H9 (cell line): Measurements from ENCODE around the gene RBBP4. TPM values are rescaled to one million over a fixed set of nuclear protein-coding genes. Genes with fewer than 3 reads are reported as not detected.

Source experiments
- DNase-seq: peaks from one replicate; pipeline ENCODE4 v3.0.0-alpha.2; 2017
- H2AFZ ChIP-seq: one replicate; pipeline ENCODE4 v1.6.1; 2013; ENCODE audit warnings: mild to moderate bottlenecking, low read length, control low read depth, moderate library complexity
- H2AK5ac ChIP-seq: 2 replicates; pipeline ENCODE4 v1.6.1; 2013; ENCODE audit warnings: low read length, control low read depth, mixed read lengths; ENCODE audit not compliant: insufficient read length
- H2BK120ac ChIP-seq: one replicate; pipeline ENCODE4 v1.6.1; 2013; ENCODE audit warnings: low read depth, mild to moderate bottlenecking, low read length, control low read depth, inconsistent platforms; ENCODE audit not compliant: poor library complexity, severe bottlenecking
- H2BK12ac ChIP-seq: 2 replicates; pipeline ENCODE4 v1.6.1; 2013; ENCODE audit warnings: low read length, control low read depth, mixed read lengths, low read depth; ENCODE audit not compliant: insufficient read length
- H2BK15ac ChIP-seq: 2 replicates; pipeline ENCODE4 v1.6.1; 2013; ENCODE audit warnings: low read depth, low read length, control low read depth
- H2BK20ac ChIP-seq: one replicate; pipeline ENCODE4 v1.6.1; 2013; ENCODE audit warnings: low read depth, mild to moderate bottlenecking, low read length, control low read depth, inconsistent platforms; ENCODE audit not compliant: poor library complexity, severe bottlenecking
- H2BK5ac ChIP-seq: 2 replicates; pipeline ENCODE4 v1.6.1; 2013; ENCODE audit warnings: low read length, control low read depth, mixed read lengths; ENCODE audit not compliant: insufficient read length
- H3K14ac ChIP-seq: 2 replicates; pipeline ENCODE4 v1.6.1; 2013; ENCODE audit warnings: low read length, control low read depth; ENCODE audit not compliant: insufficient read depth
- H3K18ac ChIP-seq: 2 replicates; pipeline ENCODE4 v1.6.1; 2013; ENCODE audit warnings: low read depth, mild to moderate bottlenecking, mixed read lengths, low read length, control low read depth; ENCODE audit not compliant: insufficient read length
- H3K23ac ChIP-seq: 2 replicates; pipeline ENCODE4 v1.6.1; 2013; ENCODE audit warnings: low read length, control low read depth, mixed read lengths, low read depth; ENCODE audit not compliant: insufficient read length
- H3K23me2 ChIP-seq: 2 replicates; pipeline ENCODE4 v1.6.1; 2013; ENCODE audit warnings: low read depth, mild to moderate bottlenecking, mixed read lengths, low read length, control low read depth; ENCODE audit not compliant: insufficient read length, poor library complexity, severe bottlenecking
- H3K27ac ChIP-seq: 2 replicates; pipeline ENCODE4 v1.5.1; 2013; ENCODE audit warnings: low read length, control low read depth, mixed read lengths, low read depth; ENCODE audit not compliant: insufficient read length
- H3K27me3 ChIP-seq: 2 replicates; pipeline ENCODE4 v1.6.1; 2013; ENCODE audit warnings: low read length, control low read depth, inconsistent platforms; ENCODE audit not compliant: insufficient read depth
- H3K4ac ChIP-seq: 2 replicates; pipeline ENCODE4 v1.6.1; 2013; ENCODE audit warnings: low read depth, mild to moderate bottlenecking, control low read depth, inconsistent platforms, low read length, moderate library complexity
- H3K4me1 ChIP-seq: 2 replicates; pipeline ENCODE4 v1.6.1; 2013; ENCODE audit warnings: low read length, control low read depth, inconsistent platforms; ENCODE audit not compliant: insufficient read depth
- H3K4me2 ChIP-seq: 2 replicates; pipeline ENCODE4 v1.6.1; 2013; ENCODE audit warnings: low read length, control low read depth, mixed read lengths; ENCODE audit not compliant: insufficient read length, insufficient read depth
- H3K56ac ChIP-seq: 2 replicates; pipeline ENCODE4 v1.6.1; 2013; ENCODE audit warnings: low read depth, mild to moderate bottlenecking, mixed read lengths, low read length, control low read depth; ENCODE audit not compliant: insufficient read length
- H3K79me1 ChIP-seq: 2 replicates; pipeline ENCODE4 v1.6.1; 2013; ENCODE audit warnings: low read depth, mild to moderate bottlenecking, moderate library complexity, low read length, control low read depth, inconsistent platforms; ENCODE audit not compliant: insufficient read depth, poor library complexity, severe bottlenecking
- H3K79me2 ChIP-seq: 2 replicates; pipeline ENCODE4 v1.6.1; 2013; ENCODE audit warnings: low read length, control low read depth, inconsistent platforms; ENCODE audit not compliant: insufficient read depth
- H3K9ac ChIP-seq: 2 replicates; pipeline ENCODE4 v1.6.1; 2013; ENCODE audit warnings: low read length, control low read depth, mixed read lengths; ENCODE audit not compliant: insufficient read length; ENCODE audit errors: extremely low read depth
- H3K9me3 ChIP-seq: one replicate; pipeline ENCODE4 v1.6.1; 2013; ENCODE audit warnings: low read depth, low read length, inconsistent platforms; ENCODE audit not compliant: control insufficient read depth
- H3T11ph ChIP-seq: one replicate; pipeline ENCODE4 v1.6.1; 2013; ENCODE audit warnings: mild to moderate bottlenecking, low read length, control low read depth, inconsistent platforms
- H4K20me1 ChIP-seq: one replicate; pipeline ENCODE4 v1.6.1; 2013; ENCODE audit not compliant: control insufficient read depth, insufficient read length, insufficient read depth
- H4K5ac ChIP-seq: 2 replicates; pipeline ENCODE4 v1.6.1; 2013; ENCODE audit warnings: low read depth, mild to moderate bottlenecking, mixed read lengths, low read length, control low read depth; ENCODE audit not compliant: insufficient read length
- H4K8ac ChIP-seq: replicated peaks from 2 replicates; pipeline ENCODE4 v1.6.1; 2013; ENCODE audit warnings: low read length, control low read depth, mixed read lengths, low read depth; ENCODE audit not compliant: insufficient read length
- H4K91ac ChIP-seq: 2 replicates; pipeline ENCODE4 v1.6.1; 2013; ENCODE audit warnings: low read depth, mild to moderate bottlenecking, moderate library complexity, mixed read lengths, low read length, control low read depth; ENCODE audit not compliant: insufficient read length
- H3K27ac Mint-ChIP-seq, 3 experiments: 2 replicates in 2 of 3; 3 replicates in 1 of 3; pipeline ENCODE4 v1.8.0; 2020 to 2021; ENCODE audit warnings: mixed read lengths in 3 of 3, mild to moderate bottlenecking in 1 of 3, moderate library complexity in 1 of 3
- H3K27me3 Mint-ChIP-seq: 2 replicates; pipeline ENCODE4 v1.8.0; 2021; ENCODE audit warnings: low read depth, mild to moderate bottlenecking, moderate library complexity, mixed read lengths
- H3K36me3 Mint-ChIP-seq, 3 experiments: 2 replicates in 2 of 3; 3 replicates in 1 of 3; pipeline ENCODE4 v1.8.0; 2020 to 2021; ENCODE audit warnings: low read depth in 3 of 3, mixed read lengths in 3 of 3; ENCODE audit not compliant: insufficient read depth in 1 of 3
- H3K4me1 Mint-ChIP-seq, 2 experiments: 2 replicates each; pipeline ENCODE4 v1.8.0; 2020; ENCODE audit warnings: mixed read lengths in 2 of 2
- H3K4me3 Mint-ChIP-seq, 2 experiments: 2 replicates in 1 of 2; 3 replicates in 1 of 2; pipeline ENCODE4 v1.8.0; 2020 to 2021; ENCODE audit warnings: mild to moderate bottlenecking in 2 of 2, mixed read lengths in 2 of 2, moderate library complexity in 1 of 2
- H3K9me3 Mint-ChIP-seq, 2 experiments: 2 replicates in 1 of 2; 3 replicates in 1 of 2; pipeline ENCODE4 v1.8.0; 2020; ENCODE audit warnings: mild to moderate bottlenecking in 2 of 2, mixed read lengths in 2 of 2, moderate library complexity in 1 of 2
- CTCF ChIP-seq: fragments of 200-600 bp; sonication (generic); conservative IDR thresholded peaks from 3 replicates; pipeline ENCODE4 v1.8.0; 2021; ENCODE audit warnings: antibody characterized with exemption, mild to moderate bottlenecking
- WGBS: extraction: QIAGEN DNeasy Blood & Tissue Kit; methylation state at CpG from one replicate; pipeline ENCODE4 v1.1.7; 2013; ENCODE audit warnings: missing lambda C conversion rate, low lambda C conversion rate, mixed read lengths; ENCODE audit not compliant: insufficient read length; ENCODE audit errors: extremely low coverage; 5-methylcytosine and 5-hydroxymethylcytosine counted together
- total RNA-seq: library from RNA; stranded (reverse); gene quantifications from 2 replicates; pipeline ENCODE4 v1.2.1, GENCODE V29; 2021

Gene RBBP4
- total RNA-seq, 1 experiment from 2014 or later, result 416 TPM

GRCh38 chr1:32685498-32685897 is 34.5 kb downstream of the RBBP4 start:
- no peaks in the 10 kb centered on the region for H3K79me2 ChIP-seq
- H4K20me1 ChIP-seq, result no peaks in the 10 kb centered on the region

More at GRCh38 chr1:32685498-32685897, 34.5 kb downstream of the RBBP4 start:
- no peaks in the 10 kb centered on the region for H3K9me3 ChIP-seq
- no peak overlapping the region for H4K5ac ChIP-seq
- no CpG with 5 or more reads among the region's 2 CpGs for WGBS
- Mint-ChIP-seq H3K27ac (peak overlapping the region in 1 of 3 experiments; percentile 19; a peak in 3 of 7 replicates), H3K4me3 (no peak overlapping the region), H3K4me1 (no peaks in the 10 kb centered on the region), H3K9me3 (no peaks in the 10 kb centered on the region), H3K36me3 (peaks cover 22 to 49% (median 46%) of the 10 kb centered on the region in 3 experiments), H3K27me3 (no peaks in the 10 kb centered on the region)
- no peaks in the 10 kb centered on the region for H3K27me3 ChIP-seq
- H3K4me2 ChIP-seq, result no peak overlapping the region
- no peak overlapping the region for H2BK12ac ChIP-seq
- H3K14ac ChIP-seq, result no peak overlapping the region
- H4K91ac ChIP-seq, result no peak overlapping the region
- DNase-seq, result no peak
- H3K27ac ChIP-seq, result no peak overlapping the region
- TF ChIP-seq CTCF, result no peak
- H3K4me1 ChIP-seq, result no peaks in the 10 kb centered on the region
- H2BK15ac ChIP-seq, result no peak overlapping the region
- H3K4ac ChIP-seq, result no peak overlapping the region
- H2BK5ac ChIP-seq, result no peak overlapping the region
- no peaks in the 10 kb centered on the region for H3K79me1 ChIP-seq
- H2BK20ac ChIP-seq, result no peak overlapping the region
- H4K8ac ChIP-seq, result no peak overlapping the region
- no peak overlapping the region for H2AK5ac ChIP-seq
- H3K23ac ChIP-seq, result no peak overlapping the region
- H3K23me2 ChIP-seq, result no peaks in the 10 kb centered on the region
- no peak overlapping the region for H3T11ph ChIP-seq
- no peak overlapping the region for H2BK120ac ChIP-seq
- H3K18ac ChIP-seq, result no peak overlapping the region
- no peak overlapping the region for H3K9ac ChIP-seq
- H3K56ac ChIP-seq, result no peak overlapping the region
- H2AFZ ChIP-seq, result no peak overlapping the region
